HFFc6 (cell line): ENCODE data around the gene ARPC5. TPM values are rescaled to one million over a fixed set of nuclear protein-coding genes. Genes with fewer than 3 reads are reported as not detected.

Source experiments
- DNase-seq: peaks from one replicate; pipeline ENCODE4 v3.0.0-alpha.2; 2018
- H3K27ac Mint-ChIP-seq: 2 replicates; pipeline ENCODE4 v1.8.0; 2020; ENCODE audit warnings: mild to moderate bottlenecking, mixed read lengths
- H3K27me3 Mint-ChIP-seq: 2 replicates; pipeline ENCODE4 v1.8.0; 2021; ENCODE audit warnings: mild to moderate bottlenecking, moderate library complexity, mixed read lengths; ENCODE audit not compliant: insufficient read depth
- H3K36me3 Mint-ChIP-seq: 2 replicates; pipeline ENCODE4 v1.8.0; 2021; ENCODE audit warnings: low read depth, mixed read lengths
- H3K4me1 Mint-ChIP-seq: 2 replicates; pipeline ENCODE4 v1.8.0; 2020; ENCODE audit warnings: low read depth, mixed read lengths
- H3K4me3 Mint-ChIP-seq: 2 replicates; pipeline ENCODE4 v1.8.0; 2020; ENCODE audit warnings: mild to moderate bottlenecking, moderate library complexity, mixed read lengths
- H3K9me3 Mint-ChIP-seq: 2 replicates; pipeline ENCODE4 v1.8.0; 2020; ENCODE audit warnings: mild to moderate bottlenecking, mixed read lengths
- total RNA-seq, 6 experiments: library from RNA; stranded (reverse); fragmentation: NEBNext Ultra II Directional; extraction: Animal tissue kit (Norgen Biotek cat#: 25700); gene quantifications; 2 replicates in 1 of 6; 3 replicates in 5 of 6; pipeline ENCODE4 v1.2.3, GENCODE V29; 2021
- TF ChIP-seq, protein P1 (sequence below): fragments of 200-600 bp; sonication (generic); IDR thresholded peaks from 2 replicates; pipeline ENCODE4 v1.5.0; 2021; ENCODE audit warnings: antibody characterized with exemption, mild to moderate bottlenecking

ARPC5 gene
- total RNA-seq, 6 experiments from 2014 or later = 231 to 263 (median 249) TPM

DNA sequence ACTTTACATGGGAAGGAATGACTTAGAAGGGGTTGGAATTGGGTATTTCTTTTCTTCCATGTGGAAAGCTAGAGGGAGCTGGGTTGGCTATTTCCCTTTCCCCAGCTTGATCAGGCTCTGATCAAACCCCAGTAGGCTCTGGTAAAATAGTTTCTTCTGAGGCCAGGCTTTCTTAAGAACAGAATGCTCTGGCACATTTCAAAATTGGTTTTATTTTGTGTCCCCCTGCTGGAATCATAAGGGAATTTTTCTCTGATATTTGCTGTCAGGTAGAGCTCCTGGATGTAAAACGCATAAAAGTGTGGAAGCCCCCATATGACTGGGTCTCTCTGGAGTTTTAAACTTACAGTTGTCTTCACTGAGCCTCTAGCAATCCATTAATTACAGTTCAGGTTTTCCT, 34.6 kb upstream of the ARPC5 start:
- no peak overlapping the region for H3K27ac Mint-ChIP-seq
- peaks cover 4% of the 10 kb centered on the region; the same call in 1 of the 2 replicates for H3K9me3 Mint-ChIP-seq
- peaks cover 16% of the 10 kb centered on the region for H3K4me1 Mint-ChIP-seq
- H3K27me3 Mint-ChIP-seq = no peaks in the 10 kb centered on the region; the same call in 1 of the 2 replicates
- TF ChIP-seq, protein P1, sequence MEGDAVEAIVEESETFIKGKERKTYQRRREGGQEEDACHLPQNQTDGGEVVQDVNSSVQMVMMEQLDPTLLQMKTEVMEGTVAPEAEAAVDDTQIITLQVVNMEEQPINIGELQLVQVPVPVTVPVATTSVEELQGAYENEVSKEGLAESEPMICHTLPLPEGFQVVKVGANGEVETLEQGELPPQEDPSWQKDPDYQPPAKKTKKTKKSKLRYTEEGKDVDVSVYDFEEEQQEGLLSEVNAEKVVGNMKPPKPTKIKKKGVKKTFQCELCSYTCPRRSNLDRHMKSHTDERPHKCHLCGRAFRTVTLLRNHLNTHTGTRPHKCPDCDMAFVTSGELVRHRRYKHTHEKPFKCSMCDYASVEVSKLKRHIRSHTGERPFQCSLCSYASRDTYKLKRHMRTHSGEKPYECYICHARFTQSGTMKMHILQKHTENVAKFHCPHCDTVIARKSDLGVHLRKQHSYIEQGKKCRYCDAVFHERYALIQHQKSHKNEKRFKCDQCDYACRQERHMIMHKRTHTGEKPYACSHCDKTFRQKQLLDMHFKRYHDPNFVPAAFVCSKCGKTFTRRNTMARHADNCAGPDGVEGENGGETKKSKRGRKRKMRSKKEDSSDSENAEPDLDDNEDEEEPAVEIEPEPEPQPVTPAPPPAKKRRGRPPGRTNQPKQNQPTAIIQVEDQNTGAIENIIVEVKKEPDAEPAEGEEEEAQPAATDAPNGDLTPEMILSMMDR = peak; percentile 66
- DNase-seq = no peak
- H3K4me3 Mint-ChIP-seq = no peak overlapping the region
- H3K36me3 Mint-ChIP-seq = peaks cover 7% of the 10 kb centered on the region

DNA sequence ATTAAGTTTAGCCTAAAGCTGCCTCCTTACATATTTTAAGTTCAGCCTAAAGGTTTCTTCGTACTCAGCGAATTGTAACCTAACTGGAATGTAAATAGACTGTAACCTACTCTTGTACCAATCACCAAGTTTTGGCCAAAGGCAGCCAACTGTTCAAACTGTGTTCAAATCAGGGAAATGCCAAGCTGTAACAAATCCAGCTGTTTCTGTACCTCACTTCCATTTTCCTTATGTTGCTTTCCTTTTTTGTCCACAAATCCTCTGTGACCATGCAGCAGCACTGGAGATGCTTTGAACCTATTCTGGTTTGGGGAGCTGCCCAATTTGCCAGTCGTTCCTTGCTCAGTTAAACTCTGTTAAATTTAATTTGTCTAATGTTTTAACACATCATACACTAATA, 20.8 kb upstream of the ARPC5 start:
- H3K9me3 Mint-ChIP-seq = no peaks in the 10 kb centered on the region
- peak overlapping the region; percentile 21; the same call in 1 of the 2 replicates for H3K27ac Mint-ChIP-seq
- no peaks in the 10 kb centered on the region for H3K27me3 Mint-ChIP-seq
- TF ChIP-seq, protein P1 = no peak
- DNase-seq = no peak
- no peak overlapping the region for H3K4me3 Mint-ChIP-seq
- H3K4me1 Mint-ChIP-seq = peaks cover 48% of the 10 kb centered on the region
- H3K36me3 Mint-ChIP-seq = no peaks in the 10 kb centered on the region

DNA sequence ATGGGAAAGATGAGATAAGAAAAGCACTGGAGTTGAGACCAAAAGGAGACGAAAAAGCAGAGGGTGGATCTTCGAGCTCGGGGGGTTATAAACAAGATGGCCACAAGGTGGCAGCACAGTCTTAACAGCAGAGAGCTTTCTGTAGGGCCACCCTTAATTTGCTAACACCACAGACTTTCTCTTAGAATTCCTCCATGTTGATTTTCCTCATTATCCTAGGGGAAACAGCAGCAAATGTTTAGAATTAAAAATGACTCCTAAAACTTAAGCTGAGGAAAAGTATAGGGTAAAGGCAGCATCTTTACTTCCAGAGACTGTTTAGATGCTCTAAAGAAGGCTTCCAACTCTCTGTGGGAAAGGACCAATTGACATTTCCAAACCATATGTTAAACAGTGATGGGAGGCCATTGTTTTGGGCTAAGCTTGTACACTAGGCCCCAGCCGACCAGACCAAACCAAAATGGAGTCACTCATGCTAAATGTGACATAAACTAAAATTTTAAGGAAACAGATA, 20.0 kb upstream of the ARPC5 start:
- Mint-ChIP-seq H3K9me3 (no peaks in the 10 kb centered on the region), H3K27me3 (no peaks in the 10 kb centered on the region), H3K4me3 (peak overlapping the region; percentile 53), H3K4me1 (peaks cover 48% of the 10 kb centered on the region), H3K27ac (peak overlapping the region; percentile 74), H3K36me3 (no peaks in the 10 kb centered on the region)
- TF ChIP-seq, protein P1 = peak; percentile 98
- DNase-seq = peak; percentile 74

DNA sequence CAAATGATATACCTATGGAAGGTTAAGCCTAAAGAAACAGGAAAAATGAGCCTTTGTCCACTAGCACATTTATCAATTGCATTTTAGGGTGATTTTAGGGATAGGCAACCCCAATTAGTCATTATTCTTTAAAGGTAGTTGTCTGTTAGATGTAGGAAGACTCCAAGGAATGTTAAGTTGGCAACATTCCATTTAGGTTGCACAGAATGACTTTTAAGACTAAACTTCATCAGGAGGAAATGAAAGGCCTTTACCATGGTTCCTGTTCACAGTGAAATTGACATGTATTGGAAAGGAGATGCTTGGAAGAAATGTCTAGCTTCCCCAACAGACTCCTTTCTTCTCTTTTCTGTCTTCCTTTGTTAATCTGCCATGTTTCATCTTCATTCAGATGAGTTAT, 19.1 kb upstream of the ARPC5 start:
- Mint-ChIP-seq H3K27ac (peak overlapping the region; percentile 74; the same call in 1 of the 2 replicates), H3K4me3 (no peak overlapping the region), H3K4me1 (peaks cover 48% of the 10 kb centered on the region), H3K27me3 (no peaks in the 10 kb centered on the region), H3K9me3 (no peaks in the 10 kb centered on the region), H3K36me3 (no peaks in the 10 kb centered on the region)
- DNase-seq = no peak
- TF ChIP-seq, protein P1 = no peak

DNA sequence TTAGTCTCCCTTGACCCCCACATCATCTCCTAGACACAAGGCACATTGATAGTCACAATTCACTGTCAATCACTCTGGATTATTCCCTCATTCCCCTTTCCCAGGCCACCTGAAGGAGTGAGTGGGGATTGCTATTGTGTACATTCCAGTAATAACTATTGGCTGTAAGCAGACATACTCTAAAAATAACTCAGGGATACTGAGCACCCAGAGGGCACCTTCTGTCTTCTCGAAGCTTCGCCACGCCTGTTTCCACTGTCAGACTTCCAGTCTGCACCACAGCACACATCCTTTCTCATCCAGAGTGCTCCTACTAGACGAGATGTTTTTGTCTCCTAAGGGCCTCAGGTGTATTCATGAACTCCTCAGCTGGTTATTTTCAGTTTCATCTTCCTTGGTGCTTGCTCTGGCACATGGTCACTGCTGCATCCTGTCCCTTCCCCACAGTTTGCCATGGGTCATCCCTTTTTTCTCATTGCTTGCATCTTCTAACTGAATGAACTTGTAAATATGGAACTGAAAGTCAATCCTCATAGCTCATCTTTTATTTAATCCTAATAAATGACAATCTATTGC, 18.4 kb upstream of the ARPC5 start:
- no peaks in the 10 kb centered on the region for H3K9me3 Mint-ChIP-seq
- no peak overlapping the region for H3K4me3 Mint-ChIP-seq
- peaks cover 48% of the 10 kb centered on the region for H3K4me1 Mint-ChIP-seq
- H3K36me3 Mint-ChIP-seq = no peaks in the 10 kb centered on the region
- no peaks in the 10 kb centered on the region for H3K27me3 Mint-ChIP-seq
- TF ChIP-seq, protein P1 = no peak
- no peak overlapping the region for H3K27ac Mint-ChIP-seq
- DNase-seq = no peak
